Measurements from ENCODE around the gene DYRK1A. TPM values are rescaled to one million over a fixed set of nuclear protein-coding genes. Genes with fewer than 3 reads are reported as not detected.

Gene DYRK1A
- total and polyA plus RNA-seq, 10 of the 15 experiments (the other 5 are each of a cell fraction or from before 2014, with no cell fraction given) = 2.4 to 68.6 (median 30.7) TPM

- Histone ChIP-seq H3K36me3 (ENCODE audit: control insufficient read depth in 2 of 2, insufficient read depth in 2 of 2, low read length in 1 of 2) (no peaks in the 10 kb centered on the region), H4K20me1 (ENCODE audit: control insufficient read depth, insufficient read depth) (no peaks in the 10 kb centered on the region), H3K4me1 (ENCODE audit: control insufficient read depth, insufficient read depth, low read length) (no peaks in the 10 kb centered on the region), H3K4me2 (ENCODE audit: control insufficient read depth, insufficient read depth) (no peak overlapping the region), H3K79me2 (ENCODE audit: control insufficient read depth, insufficient read depth, low read length) (no peaks in the 10 kb centered on the region), H3K9ac (ENCODE audit: control insufficient read depth, insufficient read depth, low read length) (no peak overlapping the region), H3K4me3 (no peak overlapping the region), H2AFZ (ENCODE audit: control insufficient read depth, low read depth, low read length) (no peak overlapping the region), H3K27ac (ENCODE audit: control insufficient read depth, insufficient read depth) (no peak overlapping the region), H3K27me3 (replicated peaks in 1 of 2; ENCODE audit: control insufficient read depth in 2 of 2, insufficient read depth in 2 of 2, low read length in 1 of 2) (no peaks in the 10 kb centered on the region), H3K9me3 (replicated peaks; ENCODE audit: control insufficient read depth, insufficient read depth, low read length) (no peaks in the 10 kb centered on the region)
- WGBS (ENCODE audit: insufficient coverage, insufficient replicate concordance, low lambda C conversion rate, missing lambda C conversion rate) = 100% methylated on average over 2 of the region's 2 CpGs
- POLR2A ChIA-PET = interaction anchor here (0.6 to 1.0 kb wide), 2 partner anchors 9 to 14 kb away, joined by 3 read pairs; no protein-coding TSS in a partner anchor
- TF ChIP-seq MYB (IDR thresholded peaks at IDR 0.05; ENCODE audit: borderline replicate concordance, low read depth, low read length) (no peak), SUZ12 (IDR thresholded peaks at IDR 0.05; ENCODE audit: unreplicated experiment) (no peak), YY1 (IDR thresholded peaks at IDR 0.05; ENCODE audit: low read depth, low read length) (no peak), USF1 (IDR thresholded peaks at IDR 0.05; ENCODE audit: borderline replicate concordance, extremely low read length, insufficient read depth, low read depth, low read length) (no peak), EP300 (IDR thresholded peaks at IDR 0.05; ENCODE audit: borderline replicate concordance in 1 of 2, control insufficient read depth in 1 of 2, low read depth in 2 of 2, low read length in 2 of 2) (no peak)
- no peak for FAIRE-seq
- intact Hi-C loops (cut with micrococcal nuclease; ENCODE audit: unreplicated experiment) = no loop called here
- CTCF ChIA-PET = interaction anchor here (0.9 to 1.5 kb wide), 2 partner anchors 10 to 38 kb away, joined by 3 to 4 read pairs; no protein-coding TSS in a partner anchor
- no peak for ATAC-seq
- no peak for DNase-seq (ENCODE audit: low read depth, low spot score)
- SMC1A ChIA-PET (ENCODE audit: uncharacterized antibody, unreplicated experiment) = interaction anchor here (1.0 to 1.5 kb wide), 3 partner anchors 11 to 39 kb away, joined by 3 to 7 read pairs (median 4); no protein-coding TSS in a partner anchor
- RAD21 ChIA-PET (ENCODE audit: unreplicated experiment) = interaction anchor here (0.6 to 1.8 kb wide), 3 partner anchors 31 to 580 kb away, joined by 3 to 6 read pairs (median 3); no protein-coding TSS in a partner anchor
- in situ Hi-C loops (cut with MboI) = no loop called here
- BruUV-seq (replicated peaks) = no TSS peak
These were observed 159.2 kb downstream of the DYRK1A start for GRCh38 chr21:37525810-37526209.

GRCh38 chr21:37527103-37527502, 160.5 kb downstream of the DYRK1A start:
- 75% methylated on average over 6 of the region's 6 CpGs for WGBS (ENCODE audit: insufficient coverage, insufficient replicate concordance, low lambda C conversion rate, missing lambda C conversion rate)
- H3K9me3 ChIP-seq (replicated peaks; ENCODE audit: control insufficient read depth, insufficient read depth, low read length) = no peaks in the 10 kb centered on the region
- FAIRE-seq (no peak), ATAC-seq (no peak), DNase-seq (ENCODE audit: low read depth, low spot score) (no peak)
- H3K36me3 ChIP-seq (ENCODE audit: control insufficient read depth in 2 of 2, insufficient read depth in 2 of 2, low read length in 1 of 2) = no peaks in the 10 kb centered on the region
- in situ Hi-C loops (cut with MboI) (no loop called here), intact Hi-C loops (cut with micrococcal nuclease; ENCODE audit: unreplicated experiment) (no loop called here)
- H2AFZ ChIP-seq (ENCODE audit: control insufficient read depth, low read depth, low read length) = no peak overlapping the region
- no peaks in the 10 kb centered on the region for H3K79me2 ChIP-seq (ENCODE audit: control insufficient read depth, insufficient read depth, low read length)
- no peaks in the 10 kb centered on the region for H4K20me1 ChIP-seq (ENCODE audit: control insufficient read depth, insufficient read depth)
- no peak overlapping the region for H3K9ac ChIP-seq (ENCODE audit: control insufficient read depth, insufficient read depth, low read length)
- H3K27me3 ChIP-seq (replicated peaks in 1 of 2; ENCODE audit: control insufficient read depth in 2 of 2, insufficient read depth in 2 of 2, low read length in 1 of 2) = no peaks in the 10 kb centered on the region
- H3K4me1 ChIP-seq (ENCODE audit: control insufficient read depth, insufficient read depth, low read length) = no peaks in the 10 kb centered on the region
- ChIA-PET CTCF (interaction anchor here (0.5 kb wide), 1 partner anchor 1723 kb away, joined by 3 read pairs; no protein-coding TSS in a partner anchor), RAD21 (ENCODE audit: unreplicated experiment) (interaction anchor here (1.8 kb wide), 1 partner anchor 30 kb away, joined by 6 read pairs; no protein-coding TSS in a partner anchor), POLR2A (no interaction called here), SMC1A (ENCODE audit: uncharacterized antibody, unreplicated experiment) (no interaction called here)
- no TSS peak for BruUV-seq (replicated peaks)
- no peak overlapping the region for H3K27ac ChIP-seq (ENCODE audit: control insufficient read depth, insufficient read depth)
- no peak overlapping the region for H3K4me2 ChIP-seq (ENCODE audit: control insufficient read depth, insufficient read depth)
- no peak overlapping the region for H3K4me3 ChIP-seq
- no peak for TF ChIP-seq GABPA (IDR thresholded peaks at IDR 0.05; ENCODE audit: low read depth)
- no peak for TF ChIP-seq HDAC2 (IDR thresholded peaks at IDR 0.05)
- TF ChIP-seq JUND (IDR thresholded peaks at IDR 0.05; ENCODE audit: low read depth, low read length) = no peak
- TF ChIP-seq CHD2 (IDR thresholded peaks at IDR 0.05; ENCODE audit: borderline replicate concordance, low read depth, low read length) = no peak
- TF ChIP-seq FOXK2 (IDR thresholded peaks at IDR 0.05) = no peak
- TF ChIP-seq BRCA1 (IDR thresholded peaks at IDR 0.05; ENCODE audit: low read depth, low read length) = no peak
- TF ChIP-seq FOS (IDR thresholded peaks at IDR 0.05; ENCODE audit: borderline replicate concordance, extremely low read depth, insufficient read length) = no peak
- TF ChIP-seq MLLT1 (IDR thresholded peaks at IDR 0.05) = no peak
- TF ChIP-seq PKNOX1 (IDR thresholded peaks at IDR 0.05) = no peak
- no peak for TF ChIP-seq ZNF207 (IDR thresholded peaks at IDR 0.05; ENCODE audit: borderline replicate concordance)

Data from GM12878 (cell line).